ENCODE results near the gene TUBE1. TPM values are rescaled to one million over a fixed set of nuclear protein-coding genes. Genes with fewer than 3 reads are reported as not detected.

The TUBE1 gene
- total and polyA plus RNA-seq, 2 donors (not counting 1 experiment from before 2014, with no cell fraction given): 10.8 to 48.6 TPM

DNA sequence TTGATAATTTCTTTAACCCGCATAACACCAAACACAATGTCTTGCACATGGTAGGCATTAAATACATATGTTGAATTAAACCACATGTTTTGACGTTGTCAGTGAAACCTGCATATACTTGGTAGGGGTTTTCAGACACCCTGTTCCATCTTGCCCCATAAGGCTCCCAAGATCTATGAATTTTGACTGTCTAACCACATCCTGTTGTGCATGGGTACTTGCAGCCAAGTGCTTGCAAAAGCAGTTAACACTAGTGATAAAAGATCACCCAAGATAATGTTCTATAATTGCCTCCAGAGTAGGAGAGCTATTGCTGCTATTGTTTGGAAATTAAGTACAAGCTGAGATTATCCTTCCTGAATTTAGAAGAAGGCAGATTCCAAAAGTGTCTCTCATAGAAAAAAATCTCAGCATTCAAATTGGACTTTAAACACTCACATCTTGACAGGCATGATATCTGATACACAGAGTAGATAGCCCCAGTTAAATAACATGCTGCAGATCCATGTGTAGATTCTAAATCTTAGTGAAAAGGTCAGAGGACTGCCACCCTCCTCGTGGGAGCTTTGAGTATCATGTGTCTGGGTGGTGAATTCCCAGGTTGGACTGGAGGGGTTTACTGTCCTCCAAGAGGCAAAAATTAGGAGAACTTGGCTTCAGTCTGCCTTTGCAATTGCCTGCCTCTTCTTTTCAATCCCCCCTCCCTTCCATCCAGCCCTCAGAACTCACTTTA is 59.2 kb downstream of the TUBE1 start:
- Histone ChIP-seq H3K9ac (ENCODE audit: insufficient read depth, low read length) (no peak overlapping the region), H3K36me3 (ENCODE audit: control insufficient read depth, insufficient read depth, low read length) (no peaks in the 10 kb centered on the region), H4K20me1 (ENCODE audit: control insufficient read depth, extremely low read depth, insufficient read depth, low read length) (no peaks in the 10 kb centered on the region), H3K4me2 (ENCODE audit: extremely low read depth, insufficient read depth, low read length) (no peak overlapping the region), H3K79me2 (ENCODE audit: control insufficient read depth, insufficient read depth, low read length) (no peaks in the 10 kb centered on the region), H3K4me1 (ENCODE audit: control insufficient read depth, extremely low read depth, insufficient read depth, low read length) (no peaks in the 10 kb centered on the region), H3K27me3 (ENCODE audit: control insufficient read depth, insufficient read depth, low read length) (no peaks in the 10 kb centered on the region), H3K4me3 (replicated peaks in 1 of 4; ENCODE audit: control extremely low read depth in 1 of 4, insufficient read depth in 1 of 4, low read depth in 3 of 4, low read length in 4 of 4) (no peak overlapping the region), H3K9me3 (ENCODE audit: control insufficient read depth, insufficient read depth, low read depth, low read length) (no peaks in the 10 kb centered on the region), H3K27ac (ENCODE audit: insufficient read depth, low read length) (no peak overlapping the region), H2AFZ (ENCODE audit: low read length) (no peak overlapping the region)
- no peak for TF ChIP-seq CTCF (conservative IDR thresholded peaks at IDR 0.05 in 1 of 2, IDR thresholded peaks at IDR 0.05 in 1 of 2; ENCODE audit: low read depth in 1 of 2, low read length in 2 of 2)
- no peak for TF ChIP-seq EZH2 (IDR thresholded peaks at IDR 0.05; ENCODE audit: low read length, missing control alignments)
- peak in 1 of 2 donors; percentile 51 for DNase-seq (ENCODE audit: low read depth in 2 of 2)

GRCh38 chr6:112026933-112027332 is 60.3 kb downstream of the TUBE1 start:
- H3K27me3 ChIP-seq (ENCODE audit: control insufficient read depth, insufficient read depth, low read length): no peaks in the 10 kb centered on the region
- no peaks in the 10 kb centered on the region for H3K79me2 ChIP-seq (ENCODE audit: control insufficient read depth, insufficient read depth, low read length)
- H3K4me3 ChIP-seq (replicated peaks in 1 of 4; ENCODE audit: control extremely low read depth in 1 of 4, insufficient read depth in 1 of 4, low read depth in 3 of 4, low read length in 4 of 4): no peak overlapping the region
- no peak overlapping the region for H3K9ac ChIP-seq (ENCODE audit: insufficient read depth, low read length)
- no peak overlapping the region for H2AFZ ChIP-seq (ENCODE audit: low read length)
- no peak for DNase-seq (ENCODE audit: low read depth in 2 of 2)
- H3K9me3 ChIP-seq (ENCODE audit: control insufficient read depth, insufficient read depth, low read depth, low read length): no peaks in the 10 kb centered on the region
- no peak overlapping the region for H3K4me2 ChIP-seq (ENCODE audit: extremely low read depth, insufficient read depth, low read length)
- no peak overlapping the region for H3K27ac ChIP-seq (ENCODE audit: insufficient read depth, low read length)
- no peaks in the 10 kb centered on the region for H3K4me1 ChIP-seq (ENCODE audit: control insufficient read depth, extremely low read depth, insufficient read depth, low read length)
- no peaks in the 10 kb centered on the region for H3K36me3 ChIP-seq (ENCODE audit: control insufficient read depth, insufficient read depth, low read length)
- TF ChIP-seq EZH2 (IDR thresholded peaks at IDR 0.05; ENCODE audit: low read length, missing control alignments): no peak
- no peaks in the 10 kb centered on the region for H4K20me1 ChIP-seq (ENCODE audit: control insufficient read depth, extremely low read depth, insufficient read depth, low read length)

GRCh38 chr6:112024464-112024863 is 62.8 kb downstream of the TUBE1 start:
- Histone ChIP-seq H3K4me2 (ENCODE audit: extremely low read depth, insufficient read depth, low read length) (no peak overlapping the region), H3K4me1 (ENCODE audit: control insufficient read depth, extremely low read depth, insufficient read depth, low read length) (no peaks in the 10 kb centered on the region), H3K36me3 (ENCODE audit: control insufficient read depth, insufficient read depth, low read length) (no peaks in the 10 kb centered on the region), H4K20me1 (ENCODE audit: control insufficient read depth, extremely low read depth, insufficient read depth, low read length) (no peaks in the 10 kb centered on the region), H3K79me2 (ENCODE audit: control insufficient read depth, insufficient read depth, low read length) (no peaks in the 10 kb centered on the region), H3K9me3 (ENCODE audit: control insufficient read depth, insufficient read depth, low read depth, low read length) (no peaks in the 10 kb centered on the region), H3K27me3 (ENCODE audit: control insufficient read depth, insufficient read depth, low read length) (no peaks in the 10 kb centered on the region), H3K27ac (ENCODE audit: insufficient read depth, low read length) (no peak overlapping the region), H3K9ac (ENCODE audit: insufficient read depth, low read length) (no peak overlapping the region), H2AFZ (ENCODE audit: low read length) (no peak overlapping the region), H3K4me3 (replicated peaks in 1 of 4; ENCODE audit: control extremely low read depth in 1 of 4, insufficient read depth in 1 of 4, low read depth in 3 of 4, low read length in 4 of 4) (no peak overlapping the region)
- TF ChIP-seq CTCF (conservative IDR thresholded peaks at IDR 0.05 in 1 of 2, IDR thresholded peaks at IDR 0.05 in 1 of 2; ENCODE audit: low read depth in 1 of 2, low read length in 2 of 2): no peak
- no peak for TF ChIP-seq EZH2 (IDR thresholded peaks at IDR 0.05; ENCODE audit: low read length, missing control alignments)
- DNase-seq (ENCODE audit: low read depth in 2 of 2): no peak

Measured in fibroblast of lung (primary cell).